HG03520 (cell line): ENCODE measurements around the gene SYT9.

Experiments
- ATAC-seq: cut with Tn5 transposase; IDR thresholded peaks from one replicate; pipeline ENCODE4 v1.9.1; 2021; ENCODE audit warnings: mild to moderate bottlenecking, moderate library complexity; ENCODE audit not compliant: unreplicated experiment

Gene SYT9

DNA sequence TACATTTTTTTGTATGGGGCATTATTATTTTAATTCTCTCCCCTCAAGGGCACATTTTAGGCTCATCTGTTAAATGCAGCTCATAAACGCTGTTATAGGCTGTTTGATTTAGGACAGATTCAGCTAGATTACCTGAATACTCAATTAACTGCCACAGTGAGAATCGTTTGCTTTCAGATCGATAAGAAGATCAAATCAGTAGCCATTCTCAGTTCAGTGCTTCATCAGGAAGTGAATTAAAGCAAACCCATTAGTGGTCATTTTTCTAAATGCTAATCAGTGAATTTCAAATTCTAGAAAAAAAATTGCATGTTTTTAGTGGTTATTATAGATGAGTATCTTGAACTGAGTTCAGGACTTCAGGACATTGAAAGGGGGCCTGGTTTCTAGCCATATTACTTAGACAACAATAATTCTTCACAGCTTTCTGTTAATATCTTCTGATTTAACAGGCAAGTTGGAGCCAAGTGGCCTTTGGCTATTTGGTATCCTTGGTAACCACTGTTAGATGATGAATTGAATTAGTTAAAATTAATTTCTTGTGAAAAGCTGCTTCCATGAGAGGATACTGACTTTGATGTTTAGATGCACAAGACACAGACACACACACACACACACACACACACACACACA, 18.6 kb downstream of the SYT9 start:
- no peak for ATAC-seq

DNA sequence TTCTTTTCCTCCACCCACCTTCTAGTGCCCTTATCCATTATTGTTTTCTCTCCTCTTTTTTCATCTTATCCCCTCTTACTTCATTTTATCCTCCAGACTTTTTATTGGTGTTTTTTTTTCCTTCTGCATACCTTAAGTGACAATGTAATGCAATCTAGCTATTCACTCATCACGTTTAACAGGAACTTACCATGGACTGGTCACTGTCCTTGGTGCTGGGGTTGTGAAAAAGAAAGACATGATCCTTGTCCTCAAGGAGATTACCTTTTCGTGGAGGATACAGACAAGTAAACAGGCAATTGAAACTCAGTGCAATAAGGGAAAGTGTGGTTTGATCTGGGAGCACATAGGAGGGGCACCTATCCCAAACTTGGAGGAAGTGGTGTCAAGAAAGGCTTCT, 20.7 kb downstream of the SYT9 start:
- no peak for ATAC-seq

DNA sequence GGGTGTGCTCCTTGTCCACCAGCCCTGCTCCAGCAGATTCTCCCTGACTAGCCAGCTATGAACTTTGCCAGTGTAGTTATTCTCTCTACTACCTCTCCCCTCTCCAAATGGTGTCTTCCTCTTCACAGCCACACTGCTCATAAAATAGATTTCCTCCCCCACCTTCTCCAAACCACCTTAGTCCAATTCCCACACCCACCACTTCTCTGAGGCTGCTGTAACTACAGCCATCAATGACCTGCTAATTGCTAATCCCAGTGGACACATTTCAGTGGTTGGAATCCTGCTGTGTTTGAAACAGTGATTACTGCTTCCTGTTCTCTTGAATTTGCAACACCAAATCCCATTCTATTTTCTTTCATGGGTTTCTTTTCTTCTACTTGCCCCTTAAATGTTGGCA, 23.4 kb downstream of the SYT9 start:
- ATAC-seq = no peak

DNA sequence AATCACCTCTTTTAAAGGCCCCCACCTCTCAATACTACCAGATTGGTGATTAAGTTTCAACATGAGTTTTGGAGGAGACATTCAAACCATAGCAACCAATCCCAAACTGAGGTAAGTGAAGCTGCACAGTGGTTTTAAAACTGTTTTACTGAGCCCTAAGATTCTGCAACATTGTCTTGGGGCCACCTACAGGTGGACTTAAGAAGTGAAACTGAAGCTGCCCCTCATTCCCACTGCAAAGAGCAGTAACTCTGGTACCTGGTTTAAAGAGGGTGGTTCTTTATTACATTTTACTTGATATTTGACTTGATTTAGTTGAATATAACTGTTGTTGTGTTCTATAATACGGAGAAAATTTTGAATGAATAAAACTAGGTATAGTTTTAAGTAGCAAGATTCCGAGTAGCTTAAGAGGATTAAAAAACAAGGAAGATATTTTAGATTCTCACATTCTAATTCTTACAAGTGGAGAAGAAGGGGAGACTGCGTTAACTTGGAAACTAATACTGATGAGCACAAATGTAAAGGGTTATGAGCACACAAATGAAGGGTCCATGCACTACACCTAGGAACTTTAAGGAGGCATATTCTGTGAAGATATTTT, 26.7 kb downstream of the SYT9 start:
- ATAC-seq = no peak

DNA sequence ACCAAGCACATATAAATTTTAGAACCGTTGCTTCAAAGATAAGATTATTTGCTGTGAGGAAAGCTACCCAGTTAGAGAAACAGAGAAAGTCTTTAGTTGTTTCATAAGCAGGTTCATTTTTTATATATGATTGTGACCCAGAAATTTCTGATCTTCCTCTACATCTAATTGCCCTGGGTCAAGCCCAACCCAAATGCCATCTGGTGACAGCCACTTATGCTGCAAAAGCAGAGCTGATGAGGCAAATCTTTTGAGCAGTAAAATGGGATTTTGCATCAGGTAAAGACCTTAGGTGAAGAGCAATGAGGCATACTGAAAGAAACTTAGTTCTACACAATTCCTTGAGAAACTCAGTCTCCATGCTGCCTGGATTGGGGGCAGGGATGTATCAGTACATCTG, 28.0 kb downstream of the SYT9 start:
- ATAC-seq = no peak

DNA sequence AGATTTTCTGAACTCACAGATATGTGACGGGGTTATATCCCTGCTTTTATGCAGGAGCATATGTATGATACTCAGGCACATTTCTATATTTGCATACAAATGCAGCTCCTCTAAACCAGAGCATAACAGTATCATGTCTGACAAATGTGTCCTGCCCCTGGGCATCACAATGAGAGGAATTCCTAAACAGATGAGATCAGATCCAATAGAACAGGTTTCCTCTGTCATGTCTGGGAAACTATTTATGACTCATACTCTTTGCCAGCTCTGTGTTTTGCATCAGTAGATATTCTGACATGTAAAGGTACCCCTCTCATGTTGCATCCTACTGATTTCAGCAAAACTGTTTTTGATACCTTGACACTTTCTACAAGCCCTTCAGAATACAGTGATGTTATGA, 29.4 kb downstream of the SYT9 start:
- no peak for ATAC-seq

DNA sequence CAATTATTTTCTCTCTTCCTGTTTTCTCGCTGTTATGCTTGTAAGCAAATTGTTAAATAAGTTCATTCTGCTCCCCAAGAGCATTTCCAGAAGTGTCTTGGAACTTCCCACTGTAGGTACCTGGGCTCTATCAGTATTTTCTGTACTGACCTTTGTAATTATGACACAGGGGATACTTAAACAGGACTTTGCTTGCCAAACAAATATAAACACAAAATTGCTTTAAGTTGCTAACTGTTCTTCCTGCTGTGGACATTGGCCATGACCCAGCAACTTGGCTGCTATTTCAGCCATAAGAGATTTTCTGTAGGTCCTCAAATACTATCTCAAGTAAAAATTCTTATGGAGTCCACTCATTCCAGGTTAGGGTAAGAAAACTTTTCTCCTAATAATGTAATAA, 30.1 kb downstream of the SYT9 start:
- ATAC-seq = no peak

DNA sequence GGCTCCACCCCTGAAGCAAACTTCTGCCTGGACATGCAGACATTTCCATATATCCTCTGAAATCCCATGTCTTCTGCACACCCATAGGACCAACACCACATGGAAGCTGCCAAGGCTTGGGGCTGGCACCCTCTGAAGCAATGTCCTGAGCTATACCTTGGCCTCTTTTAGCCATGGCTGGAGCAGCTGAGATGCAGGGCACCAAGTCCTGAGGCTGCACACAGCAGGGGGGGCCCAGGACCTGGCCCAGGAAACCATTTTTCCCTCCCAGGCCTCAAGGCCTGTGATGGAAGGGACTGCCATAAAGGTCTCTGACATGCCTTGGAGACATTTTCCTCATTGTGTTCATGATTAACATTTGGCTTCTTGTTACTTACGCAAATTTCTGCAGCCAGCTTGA, 34.5 kb downstream of the SYT9 start:
- no peak for ATAC-seq

DNA sequence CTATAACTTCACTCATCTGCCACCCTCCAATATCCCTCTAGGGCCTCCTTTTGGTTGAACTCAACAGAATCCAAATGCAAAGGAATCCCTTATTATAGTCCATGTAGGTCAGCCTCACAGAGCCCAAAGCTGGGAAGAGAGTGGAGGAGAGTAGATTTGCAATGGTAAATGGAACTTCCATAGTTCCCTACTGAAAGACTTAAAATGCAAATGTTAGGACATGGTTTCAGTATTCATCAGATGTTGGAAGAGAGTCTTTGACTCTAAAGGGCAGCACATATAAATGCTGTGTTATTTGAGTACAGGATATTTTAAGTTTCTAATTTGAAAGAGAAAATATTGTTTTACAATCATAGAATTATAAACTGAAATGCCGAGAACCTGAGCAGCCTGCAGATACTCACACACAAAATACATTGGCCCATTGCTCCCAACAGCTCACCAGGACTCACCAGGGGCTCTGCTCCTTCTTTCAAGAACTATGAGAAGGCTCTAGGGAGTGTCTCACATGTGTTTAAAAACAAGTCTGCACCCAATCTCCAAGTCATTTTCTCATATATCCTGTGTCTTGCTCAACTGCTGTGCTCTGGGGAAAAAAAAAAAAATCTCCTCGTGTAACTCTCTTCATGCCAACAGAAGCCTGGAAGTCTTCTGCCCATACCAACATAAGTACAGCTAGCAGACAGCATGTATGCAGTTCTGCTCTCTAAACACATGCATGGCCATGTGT, 39.6 kb downstream of the SYT9 start:
- no peak for ATAC-seq

DNA sequence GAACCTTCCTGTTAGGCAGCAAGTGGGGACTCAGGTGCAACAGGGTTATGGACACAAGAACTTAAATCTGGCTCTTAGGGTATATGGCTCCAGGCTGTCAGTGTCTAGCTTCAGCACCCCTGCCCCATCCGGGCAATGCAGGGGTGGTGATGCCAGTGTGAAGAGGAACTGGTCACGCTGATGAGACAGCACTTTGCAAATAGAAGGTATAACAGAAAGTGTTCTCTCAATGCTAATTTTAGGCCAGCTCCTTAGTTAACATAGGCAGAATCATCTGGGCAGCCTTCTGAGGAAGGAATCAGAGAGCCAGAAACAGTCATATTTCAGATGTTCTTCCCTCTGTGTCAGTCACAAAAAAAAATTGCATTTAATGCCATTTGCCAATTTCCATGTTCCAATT, 41.2 kb downstream of the SYT9 start:
- no peak for ATAC-seq

DNA sequence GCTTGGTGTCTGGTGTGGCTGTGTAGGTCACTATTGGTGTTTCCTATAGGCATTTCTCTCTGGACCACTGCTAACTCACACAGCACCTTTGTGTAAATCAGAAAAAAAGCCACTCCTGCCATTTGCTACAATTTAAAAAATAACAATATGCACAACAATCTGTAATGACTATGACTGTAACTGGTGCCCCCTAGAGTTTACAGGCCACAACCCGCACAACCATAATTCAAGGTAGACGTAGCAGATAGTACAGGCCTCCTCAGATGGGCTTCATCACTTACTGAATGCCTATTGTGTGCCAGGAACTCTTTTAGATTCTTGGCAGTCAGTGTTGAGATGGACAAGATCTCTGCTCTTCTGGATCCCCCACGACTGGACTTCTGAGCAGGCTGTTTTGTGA, 47.7 kb downstream of the SYT9 start:
- ATAC-seq = no peak

DNA sequence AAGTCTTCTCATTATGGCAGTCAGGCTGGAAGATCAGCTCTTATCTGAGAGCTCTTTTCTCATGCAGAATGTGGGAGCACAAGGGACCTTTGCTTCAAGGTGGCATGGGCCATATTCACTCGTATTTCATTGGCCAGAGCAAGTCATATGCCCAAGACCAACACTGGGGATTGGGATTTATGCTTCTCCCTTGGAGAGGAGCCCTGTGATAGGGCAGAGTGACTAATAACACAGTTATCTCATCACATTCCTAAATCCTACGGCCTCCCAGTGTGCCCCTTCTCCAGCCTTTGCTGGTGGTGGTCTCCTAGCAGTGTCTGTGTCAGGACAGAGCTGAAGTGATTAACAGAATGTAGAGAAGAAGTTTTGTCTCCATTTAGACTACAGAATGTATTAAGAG, 48.6 kb downstream of the SYT9 start:
- ATAC-seq = no peak

DNA sequence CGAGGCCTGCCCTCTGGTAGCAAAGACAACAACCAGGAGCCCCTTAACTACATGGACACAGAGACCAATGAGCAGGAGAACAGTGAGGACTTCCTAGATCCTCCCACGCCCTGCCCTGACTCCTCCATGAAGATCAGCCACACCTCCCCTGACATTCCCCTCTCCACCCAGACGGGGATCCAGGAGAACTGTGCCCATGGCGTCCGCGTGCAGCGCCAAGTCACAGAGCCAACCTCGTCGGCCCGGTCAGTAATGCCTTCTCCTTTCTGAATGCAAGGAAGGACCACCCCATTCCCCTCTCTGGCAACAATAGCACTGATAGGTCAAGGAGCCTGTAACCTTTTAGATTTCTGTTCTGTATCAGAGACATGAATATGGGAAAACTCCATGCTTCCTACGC, 51.4 kb downstream of the SYT9 start:
- no peak for ATAC-seq

DNA sequence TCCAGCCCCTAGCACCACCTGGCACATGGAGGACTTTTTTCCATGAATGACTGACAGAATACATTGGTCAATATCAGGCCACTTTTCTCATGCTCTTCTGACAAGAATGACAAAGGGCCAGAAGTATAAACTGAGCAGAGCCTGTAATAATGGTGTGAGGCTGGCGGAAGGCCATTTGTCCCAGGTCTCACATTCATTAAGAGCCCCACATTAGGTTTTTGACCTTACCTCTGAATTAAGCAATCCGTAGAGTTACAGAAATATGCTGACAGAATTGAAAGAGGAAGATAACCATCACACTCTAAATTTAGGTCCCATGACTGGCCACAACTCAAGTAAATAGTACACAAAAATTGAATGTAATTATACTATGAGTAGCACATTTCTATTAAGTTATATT, 55.2 kb downstream of the SYT9 start:
- no peak for ATAC-seq

DNA sequence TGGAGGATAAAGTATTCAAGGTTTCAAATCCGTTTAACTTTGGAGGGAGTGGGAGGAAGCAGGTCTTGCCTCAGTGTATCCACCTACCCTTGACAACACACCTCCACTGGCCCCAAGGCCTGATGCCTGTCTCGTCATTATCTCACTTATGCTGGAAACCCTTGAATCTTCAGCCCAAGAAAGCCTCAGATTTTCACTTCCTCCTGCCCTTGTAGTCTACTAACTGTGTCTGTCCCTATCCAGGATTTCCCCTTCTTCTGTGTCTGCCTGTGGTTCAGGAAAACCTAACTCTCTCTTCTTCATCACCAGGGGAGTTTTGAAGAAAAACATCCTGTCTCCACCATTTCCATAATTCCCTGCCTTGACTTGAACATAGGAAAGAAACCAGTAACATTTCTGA, 56.1 kb downstream of the SYT9 start:
- no peak for ATAC-seq

DNA sequence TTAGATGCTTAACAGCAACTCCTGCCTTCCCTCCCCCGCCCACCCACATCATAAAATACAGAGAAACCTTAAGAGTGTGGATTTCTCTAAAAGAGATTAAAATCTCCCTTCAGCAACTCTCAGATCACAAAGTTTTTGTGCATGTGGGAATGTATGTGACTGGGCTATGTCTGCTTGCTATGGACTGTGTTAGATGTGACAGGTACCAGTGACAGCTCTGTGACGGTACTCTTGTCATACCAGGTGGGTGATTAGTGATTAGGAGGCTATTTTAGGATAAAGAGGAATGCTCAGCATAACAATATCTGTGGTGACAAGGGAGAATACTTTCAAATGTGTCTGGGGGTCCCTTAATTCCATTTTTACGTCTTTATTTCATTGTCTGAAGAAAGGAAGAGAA, 60.2 kb downstream of the SYT9 start:
- no peak for ATAC-seq

DNA sequence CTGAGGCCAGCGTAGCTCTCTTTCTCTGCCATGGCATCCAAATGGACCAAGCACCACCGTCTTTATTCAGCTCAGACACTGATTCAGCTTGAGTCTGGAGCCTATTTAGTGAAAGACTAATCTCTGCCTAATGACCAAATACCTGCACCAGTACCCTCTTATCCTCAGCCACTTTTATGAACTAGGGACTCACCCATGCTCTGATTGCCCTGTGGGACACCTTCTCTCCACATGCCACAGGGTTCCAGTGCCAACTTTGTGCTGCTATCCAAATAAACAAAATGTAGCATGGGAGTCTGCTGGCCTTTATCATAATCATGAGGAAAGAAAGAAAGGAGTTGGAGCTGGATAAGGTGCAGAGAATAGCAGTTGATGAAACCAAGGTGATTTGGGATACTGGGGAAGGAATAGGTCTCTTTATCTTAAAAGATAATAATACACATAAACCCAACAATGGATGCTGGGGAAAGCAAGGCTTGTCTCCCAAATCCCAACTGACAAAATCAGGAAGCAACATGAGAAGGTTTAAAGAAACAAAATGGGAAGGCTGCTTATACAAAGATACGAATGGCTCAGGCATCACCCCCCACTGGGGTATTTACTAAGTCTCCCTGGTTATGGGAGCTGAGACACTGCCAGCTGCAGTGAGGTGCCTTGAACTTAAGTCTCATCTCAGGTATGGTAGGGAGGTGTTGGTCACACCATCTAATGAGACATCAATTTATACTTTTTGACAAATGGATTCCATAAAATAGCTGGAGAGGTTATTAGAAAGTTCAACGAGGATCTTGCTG, 63.3 kb downstream of the SYT9 start:
- ATAC-seq = no peak

DNA sequence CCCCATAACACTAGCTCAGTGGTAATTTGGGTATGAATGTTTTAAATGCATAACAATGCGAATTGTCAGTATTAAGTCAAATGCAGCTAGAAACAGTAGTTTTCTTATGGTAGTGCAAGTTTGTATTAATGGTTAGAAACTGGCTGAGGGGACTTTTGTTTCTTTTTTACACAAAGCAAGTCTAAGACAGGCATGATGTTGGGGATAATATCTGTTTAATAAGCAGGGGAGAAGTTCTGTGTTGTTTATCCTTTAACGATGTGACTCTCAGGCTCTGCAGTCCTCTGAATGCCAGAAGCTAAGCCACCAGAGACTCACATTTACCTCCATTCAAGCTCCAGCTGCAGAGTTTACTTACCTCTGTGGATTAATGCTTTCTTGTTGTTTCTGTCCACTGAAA, 67.8 kb downstream of the SYT9 start:
- ATAC-seq = no peak

DNA sequence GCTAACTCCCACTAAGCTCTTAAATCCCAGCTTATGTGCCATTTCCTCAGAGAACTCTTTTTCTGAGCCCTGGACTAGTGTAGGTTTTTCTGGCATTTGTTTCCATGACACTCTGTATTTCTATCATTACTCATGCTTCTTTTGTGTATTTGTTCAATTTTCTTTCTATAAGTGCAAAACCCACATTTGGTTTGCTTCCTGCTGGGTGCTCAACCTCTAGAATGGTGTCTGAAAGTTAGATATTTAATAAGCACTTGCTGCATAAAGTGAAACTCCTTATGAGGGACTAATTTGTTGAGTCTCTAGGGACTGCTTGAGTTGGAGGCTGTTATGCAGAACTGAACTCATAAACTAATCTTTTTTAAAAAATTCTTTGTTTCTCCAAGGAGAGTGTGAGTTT, 68.6 kb downstream of the SYT9 start:
- ATAC-seq = no peak

DNA sequence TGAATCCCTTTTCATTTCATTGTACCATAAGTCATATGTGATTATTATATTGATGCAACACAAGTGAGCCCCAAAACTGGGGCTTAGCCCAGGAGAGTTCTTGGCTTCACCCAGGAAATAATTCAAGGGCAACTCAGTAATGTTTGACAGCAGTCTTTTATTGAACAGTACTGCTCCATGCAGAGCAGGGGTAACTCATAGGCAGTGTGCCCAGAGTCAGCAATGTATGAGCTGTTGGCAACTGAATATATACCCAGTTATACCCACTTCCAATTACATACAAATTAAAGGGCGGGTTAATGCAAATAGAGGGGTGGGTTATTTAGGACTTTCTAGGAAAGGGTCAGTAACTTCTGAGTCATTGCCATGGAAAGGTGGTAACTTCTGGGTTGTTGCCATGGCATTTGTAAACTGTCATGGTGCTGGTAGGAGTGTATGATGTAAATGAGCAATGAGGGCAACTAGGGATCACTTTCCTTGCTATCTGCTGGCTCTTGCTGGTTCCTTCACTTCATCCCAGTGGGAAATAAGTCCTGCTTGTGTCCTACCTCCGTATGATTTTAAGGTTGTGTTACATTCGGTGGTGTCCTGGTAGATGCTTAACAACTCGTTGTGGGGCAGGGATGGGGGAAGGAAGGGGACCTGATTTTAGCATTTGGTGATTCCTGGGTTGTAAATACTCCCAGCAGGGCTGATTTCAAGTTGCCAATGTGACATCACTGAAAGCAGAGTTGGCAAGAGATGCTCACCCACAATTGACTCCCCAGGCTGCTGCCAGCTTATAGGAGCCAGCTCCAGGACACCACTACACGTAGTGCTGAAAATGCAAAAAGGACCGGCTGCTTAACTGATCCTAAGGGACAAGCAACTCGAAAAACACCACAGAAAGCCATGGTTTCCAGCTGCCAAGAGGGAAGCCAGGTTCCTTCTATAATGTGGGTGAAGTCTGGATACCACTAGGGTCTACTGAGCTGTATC, 70.1 kb downstream of the SYT9 start:
- ATAC-seq = no peak

DNA sequence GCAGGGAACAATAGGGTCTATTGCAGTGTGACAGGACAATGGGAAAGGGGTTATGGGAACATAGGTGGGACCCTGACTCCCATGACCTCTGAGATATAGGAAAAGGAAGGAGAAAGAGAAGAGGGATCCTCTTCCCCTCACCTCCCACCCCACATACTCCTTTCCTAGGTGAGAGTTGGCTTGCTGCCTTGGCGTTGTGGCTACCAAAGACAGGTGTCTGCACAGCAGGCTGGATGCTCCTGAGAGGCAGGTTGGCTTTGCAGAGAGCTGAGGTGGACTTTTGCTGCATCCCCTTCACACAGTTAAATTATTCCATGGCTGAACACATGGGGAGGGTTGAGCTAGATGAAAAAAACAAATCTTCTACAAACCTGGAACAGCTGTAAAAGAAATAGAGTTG, 80.7 kb downstream of the SYT9 start:
- no peak for ATAC-seq
